Sigmoid colon (tissue), 4 donors: ENCODE results near the gene ZNF564.

Source experiments
- CTCF ChIP-seq, 4 experiments: fragments of 450-650 bp in 3 of 4; fragments of 200-600 bp in 1 of 4; IDR thresholded peaks; one replicate each; pipeline ENCODE4 v1.5.1; 2016 to 2019; ENCODE audit warnings: antibody characterized with exemption in 4 of 4, mild to moderate bottlenecking in 3 of 4, moderate library complexity in 2 of 4
- POLR2A ChIP-seq, 2 donors: fragments of 450-650 bp; IDR thresholded peaks; one replicate each; pipeline ENCODE4 v1.6.1; 2016; ENCODE audit warnings: antibody characterized with exemption in 2 of 2, mild to moderate bottlenecking in 2 of 2, moderate library complexity in 2 of 2
- POLR2AphosphoS5 ChIP-seq, 4 donors: sonication (generic); formaldehyde crosslinking; IDR thresholded peaks; one replicate each; pipeline ENCODE4 v1.6.1; 2017; ENCODE audit warnings: antibody characterized with exemption in 4 of 4

GRCh38 chr19:12567951-12568350 lies 16.7 kb upstream of the ZNF564 start:
- TF ChIP-seq CTCF (IDR thresholded peaks at IDR 0.05), result no peak
- no peak for TF ChIP-seq POLR2A (IDR thresholded peaks at IDR 0.05)
- TF ChIP-seq POLR2AphosphoS5 (IDR thresholded peaks at IDR 0.05), result no peak
